SK-N-SH (cell line): ENCODE measurements around the gene RETREG2. TPM values are rescaled to one million over a fixed set of nuclear protein-coding genes. Genes with fewer than 3 reads are reported as not detected.

Experiments used
- CTCF ChIA-PET: fragments of 300-600, 350-600 bp; formaldehyde crosslinking; extraction: SDS; loops from one replicate; lab custom pipeline; 2021; lab: Yijun Ruan, JAX
- POLR2A ChIA-PET: fragments of 350-600 bp; sonication (Branson Sonifier 250); formaldehyde crosslinking; extraction: SDS; loops from one replicate; lab custom pipeline; 2020; ENCODE audit warnings: antibody characterized with exemption, inconsistent platforms; lab: Yijun Ruan, JAX
- DNase-seq: peaks from one replicate; pipeline ENCODE4 v3.0.0; 2012
- H2AFZ ChIP-seq: fragments of 200-600 bp; sonication (generic); 2 replicates; pipeline ENCODE4 v1.8.1; 2016; ENCODE audit warnings: antibody characterized with exemption, mild to moderate bottlenecking, low read depth
- H3F3A ChIP-seq: fragments of 200-600 bp; sonication (generic); replicated peaks from 2 replicates; pipeline ENCODE3; 2016; ENCODE audit warnings: antibody characterized with exemption, mild to moderate bottlenecking; ENCODE audit not compliant: insufficient read depth
- H3K27ac ChIP-seq, 2 experiments: fragments of 200-500 bp in 1 of 2; fragments of 200-600 bp in 1 of 2; sonication (Bioruptor generic) in 1 of 2; sonication (generic), shearing (Covaris generic) in 1 of 2; 2 replicates each; pipeline versions ENCODE4 v1.5.1 to v1.6.1; 2014 to 2016; ENCODE audit warnings: low read depth in 2 of 2, inconsistent platforms in 1 of 2, low read length in 1 of 2, mild to moderate bottlenecking in 1 of 2, mixed read lengths in 1 of 2
- H3K27me3 ChIP-seq: fragments of 200-600 bp; sonication (generic), shearing (Covaris generic); 2 replicates; pipeline ENCODE4 v1.6.1; 2016; ENCODE audit warnings: mixed run types; ENCODE audit not compliant: insufficient read depth
- H3K36me3 ChIP-seq, 2 experiments: fragments of 200-500 bp in 1 of 2; fragments of 200-600 bp in 1 of 2; sonication (Bioruptor generic) in 1 of 2; sonication (generic) in 1 of 2; replicated peaks in 1 of 2; 2 replicates each; pipeline versions ENCODE3 to v1.5.1; 2014 to 2016; ENCODE audit warnings: low read length in 1 of 2, mild to moderate bottlenecking in 1 of 2; ENCODE audit not compliant: insufficient read depth in 2 of 2, control insufficient read depth in 1 of 2
- H3K4me1 ChIP-seq, 2 experiments: fragments of 200-500 bp in 1 of 2; fragments of 200-600 bp in 1 of 2; sonication (Bioruptor generic) in 1 of 2; sonication (generic), shearing (Covaris generic) in 1 of 2; 2 replicates each; pipeline versions ENCODE4 v1.5.1 to v1.6.1; 2014 to 2016; ENCODE audit warnings: low read depth in 1 of 2, low read length in 1 of 2, mixed run types in 1 of 2; ENCODE audit not compliant: insufficient read depth in 2 of 2, control insufficient read depth in 1 of 2
- H3K4me2 ChIP-seq: fragments of 200-600 bp; sonication (generic), shearing (Covaris generic); 2 replicates; pipeline ENCODE4 v1.6.1; 2017; ENCODE audit warnings: mixed run types
- H3K4me3 ChIP-seq, 2 experiments: fragments of 200-500 bp in 1 of 2; fragments of 200-600 bp in 1 of 2; sonication (Bioruptor generic) in 1 of 2; sonication (generic), shearing (Covaris generic) in 1 of 2; 2 replicates each; pipeline versions ENCODE4 v1.5.1 to v1.8.1; 2014 to 2016; ENCODE audit warnings: low read depth in 2 of 2, inconsistent platforms in 1 of 2, low read length in 1 of 2, mild to moderate bottlenecking in 1 of 2, mixed read lengths in 1 of 2, moderate library complexity in 1 of 2
- H3K79me2 ChIP-seq: fragments of 200-600 bp; sonication (generic); 2 replicates; pipeline ENCODE4 v1.8.1; 2017; ENCODE audit warnings: mild to moderate bottlenecking; ENCODE audit not compliant: insufficient read depth
- H3K9ac ChIP-seq: fragments of 200-600 bp; sonication (generic); 2 replicates; pipeline ENCODE4 v1.6.1; 2017; ENCODE audit warnings: mixed run types
- H3K9me2 ChIP-seq: fragments of 200-600 bp; sonication (generic); 2 replicates; pipeline ENCODE4 v1.6.1; 2017; ENCODE audit warnings: mixed run types
- H3K9me3 ChIP-seq: fragments of 200-600 bp; sonication (generic); 2 replicates; pipeline ENCODE4 v1.6.1; 2017; ENCODE audit warnings: mixed run types, mild to moderate bottlenecking, moderate library complexity
- H4K20me1 ChIP-seq: fragments of 200-600 bp; sonication (generic); 2 replicates; pipeline ENCODE4 v1.6.1; 2017; ENCODE audit warnings: mild to moderate bottlenecking, mixed run types; ENCODE audit not compliant: insufficient read depth
- CHD2 ChIP-seq: fragments of 150-350 bp; IDR thresholded peaks from 2 replicates; pipeline ENCODE4 v1.6.1; 2018; ENCODE audit warnings: low read length; ENCODE audit not compliant: partially characterized antibody
- ELF1 ChIP-seq: IDR thresholded peaks from 2 replicates; pipeline ENCODE4 v1.4.0; 2012
- GABPA ChIP-seq: IDR thresholded peaks from 2 replicates; pipeline ENCODE4 v1.4.0; 2012; ENCODE audit warnings: low read depth, mild to moderate bottlenecking
- IRF3 ChIP-seq: fragments of 150-350 bp; IDR thresholded peaks from 2 replicates; pipeline ENCODE4 v1.6.1; 2016; ENCODE audit warnings: mild to moderate bottlenecking, low read depth, low read length
- JUND ChIP-seq: IDR thresholded peaks from 2 replicates; pipeline ENCODE4 v1.4.0; 2012
- MAX ChIP-seq: IDR thresholded peaks from 2 replicates; pipeline ENCODE4 v1.4.0; 2012; ENCODE audit warnings: low read depth
- MXI1 ChIP-seq: IDR thresholded peaks from 2 replicates; pipeline ENCODE4 v1.6.1; 2012; ENCODE audit warnings: mild to moderate bottlenecking, low read depth, low read length, improper control_type of control experiment
- NFIC ChIP-seq: IDR thresholded peaks from 2 replicates; pipeline ENCODE4 v1.4.0; 2012; ENCODE audit warnings: borderline replicate concordance
- NRF1 ChIP-seq: IDR thresholded peaks from 2 replicates; pipeline ENCODE4 v1.6.1; 2012; ENCODE audit warnings: low read depth, mild to moderate bottlenecking, low read length
- PBX3 ChIP-seq: IDR thresholded peaks from 2 replicates; pipeline ENCODE4; 2012
- POLR2AphosphoS5 ChIP-seq: IDR thresholded peaks from 2 replicates; pipeline ENCODE4 v1.6.1; 2012; ENCODE audit warnings: low read depth, low read length
- REST ChIP-seq: IDR thresholded peaks from 2 replicates; pipeline ENCODE4 v1.6.1; 2012; ENCODE audit warnings: mild to moderate bottlenecking, low read depth, low read length, moderate library complexity
- RFX5 ChIP-seq: IDR thresholded peaks from 2 replicates; pipeline ENCODE4 v1.6.1; 2012; ENCODE audit warnings: mild to moderate bottlenecking, improper control_type of control experiment, low read length
- SIN3A ChIP-seq: IDR thresholded peaks from 2 replicates; pipeline ENCODE4 v1.6.1; 2012; ENCODE audit warnings: low read depth, mild to moderate bottlenecking, low read length, moderate library complexity, borderline replicate concordance
- TAF1 ChIP-seq: IDR thresholded peaks from 2 replicates; pipeline ENCODE4 v1.6.1; 2012; ENCODE audit warnings: low read depth, mild to moderate bottlenecking, low read length, moderate library complexity, borderline replicate concordance
- TEAD4 ChIP-seq: IDR thresholded peaks from 2 replicates; pipeline ENCODE4 v1.4.0; 2012; ENCODE audit warnings: mild to moderate bottlenecking, borderline replicate concordance; ENCODE audit not compliant: insufficient read depth
- USF1 ChIP-seq: IDR thresholded peaks from 2 replicates; pipeline ENCODE4 v1.4.0; 2012; ENCODE audit warnings: low read depth, borderline replicate concordance
- ZBTB33 ChIP-seq: IDR thresholded peaks from 2 replicates; pipeline ENCODE4 v1.4.0; 2012; ENCODE audit warnings: low read depth, borderline replicate concordance
- WGBS: methylation state at CpG from one replicate; pipeline ENCODE4 v1.1.6; 2017; ENCODE audit warnings: low lambda C conversion rate; 5-methylcytosine and 5-hydroxymethylcytosine counted together
- polyA plus RNA-seq, 3 experiments: library from polyadenylated mRNA; depleted of rRNA; stranded (reverse); fragments of >200 nt; gene quantifications; 2 replicates each; pipeline ENCODE4 v1.2.3, GENCODE V29; 2012

The RETREG2 gene
- polyA plus RNA-seq, 1 of the 3 experiments (the other 2 are of a cell fraction), result 74.6 TPM

GRCh38 chr2:219229305-219230058 is 51.4 kb downstream of the RETREG2 start, which contains the start of the genes ANKZF1 and ATG9A:
Gene ANKZF1 (plus strand): TSS chr2:219229806. CDS start chr2:219230258, 452 bp downstream.
Gene ATG9A (minus strand): TSS chr2:219229636. CDS start chr2:219228024, 1,612 bp downstream.
- Histone ChIP-seq H4K20me1 (no peaks in the 10 kb centered on the region), H3K4me3 (peak within 1 kb of the TSS; percentile 82 to 87), H3K27me3 (no peaks in the 10 kb centered on the region), H3K4me1 (peaks cover 3 to 16% of the 10 kb centered on the region in 2 experiments; a peak in 1 of 4 replicates), H3K27ac (peak within 1 kb of the TSS; percentile 74 to 77), H2AFZ (peak within 1 kb of the TSS; percentile 80), H3K9ac (peak within 1 kb of the TSS; percentile 78), H3K9me2 (no peaks in the 10 kb centered on the region), H3K36me3 (peaks cover 9 to 39% of the 10 kb centered on the region in 2 experiments), H3K79me2 (peaks cover 27% of the 10 kb centered on the region), H3K4me2 (peak within 1 kb of the TSS; percentile 98), H3F3A (peaks cover 11% of the 10 kb centered on the region), H3K9me3 (no peaks in the 10 kb centered on the region)
- TF ChIP-seq POLR2AphosphoS5 (peak; percentile 82), MAX (peak; percentile 57), USF1 (no peak), ELF1 (peak; percentile 56; the same call in 1 of the 2 replicates), TAF1 (peak; percentile 68), NRF1 (peak; percentile 49), IRF3 (peak; percentile 83), GABPA (0 out of 2 replicates have a peak, but pooled peaks have one; percentile 31), RFX5 (peak; percentile 90), CHD2 (peak; percentile 92), JUND (no peak), REST (no peak), TEAD4 (no peak), ZBTB33 (peak; percentile 65; the same call in 1 of the 2 replicates), NFIC (0 out of 2 replicates have a peak, but pooled peaks have one; percentile 34), MXI1 (peak; percentile 86), SIN3A (peak; percentile 93; the same call in 1 of the 2 replicates), PBX3 (peak; percentile 100)
- WGBS, result under 1% methylated on average over 36 of the region's 80 CpGs
- ChIA-PET CTCF (interaction anchor here (0.8 to 5.1 kb wide), 10 partner anchors 10 to 200 kb away, joined by 3 to 40 read pairs (median 4); partner anchors contain the start of gene ABCB6), POLR2A (interaction anchor here (0.6 to 2.7 kb wide), 6 partner anchors 11 to 268 kb away, joined by 3 to 23 read pairs (median 7); partner anchors contain the start of genes ABCB6, CNPPD1, GLB1L and STK16)
- DNase-seq, result peak; percentile 98
